Fibroblast of skin of scalp (primary cell): Measurements from ENCODE around the gene PSMD11.

Experiments
- DNase-seq: peaks from one replicate; pipeline ENCODE4 v3.0.0-alpha.2; 2013

Gene PSMD11

DNA sequence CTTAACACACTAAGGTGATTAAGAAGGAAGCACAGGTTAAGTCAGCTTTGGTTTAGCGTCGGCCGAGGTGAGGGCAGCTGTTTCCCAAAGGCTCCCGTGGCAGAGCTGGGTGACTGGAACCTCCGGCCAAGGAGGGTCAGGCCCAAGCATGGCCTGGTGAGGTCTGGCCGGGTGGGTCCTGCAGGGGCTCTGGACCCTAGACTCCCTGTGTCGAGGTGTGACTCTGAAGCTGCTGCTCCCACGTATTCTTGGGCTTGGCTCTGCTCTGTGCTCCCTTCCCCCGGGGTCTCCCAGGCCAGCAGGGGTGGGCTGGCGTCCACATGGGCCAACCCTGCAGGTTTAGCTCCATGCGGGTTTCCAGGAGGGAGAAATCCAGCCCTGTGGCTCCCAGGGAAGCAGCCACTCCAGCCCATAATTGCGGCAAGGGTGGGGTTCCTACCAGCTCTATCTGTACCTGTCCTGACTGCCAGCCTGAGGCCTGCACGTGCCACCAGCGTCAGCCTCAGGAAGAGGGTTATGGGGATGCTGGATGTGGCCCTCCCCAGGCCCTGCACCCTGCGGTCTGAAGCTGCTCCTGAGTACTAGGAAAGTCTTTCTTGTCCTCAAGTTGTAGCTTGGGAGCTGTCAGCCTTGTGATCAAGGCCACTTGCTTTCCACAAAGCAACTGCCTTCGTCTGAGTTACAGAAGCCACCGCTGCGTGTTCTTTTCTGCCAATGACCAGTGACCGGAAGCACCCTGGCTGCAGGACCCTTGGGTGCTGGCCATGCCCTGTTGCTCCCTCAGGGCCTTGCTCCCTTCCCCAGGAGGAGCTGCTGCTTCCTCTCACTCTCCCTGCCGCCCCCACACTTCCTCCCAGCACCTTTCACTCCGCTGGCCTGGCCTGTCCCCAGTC is 47.3 kb downstream of the PSMD11 start:
- DNase-seq, result no peak

DNA sequence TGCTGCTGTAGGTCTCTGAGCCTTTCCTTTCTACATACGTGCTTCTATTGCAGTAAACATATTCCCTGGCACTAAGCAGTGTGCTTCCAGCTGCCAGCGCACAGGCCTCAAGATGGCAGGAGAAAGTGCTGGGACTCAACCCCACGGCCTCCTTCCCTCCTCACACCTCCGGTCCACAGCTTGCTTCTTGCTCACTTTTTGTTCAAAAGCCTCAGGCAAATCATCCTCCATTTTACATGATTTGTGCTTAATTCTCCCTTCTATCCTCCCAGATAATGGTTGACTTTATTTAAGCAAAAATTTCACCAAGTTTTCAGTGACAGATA is 47.9 kb downstream of the PSMD11 start:
- DNase-seq, result no peak

DNA sequence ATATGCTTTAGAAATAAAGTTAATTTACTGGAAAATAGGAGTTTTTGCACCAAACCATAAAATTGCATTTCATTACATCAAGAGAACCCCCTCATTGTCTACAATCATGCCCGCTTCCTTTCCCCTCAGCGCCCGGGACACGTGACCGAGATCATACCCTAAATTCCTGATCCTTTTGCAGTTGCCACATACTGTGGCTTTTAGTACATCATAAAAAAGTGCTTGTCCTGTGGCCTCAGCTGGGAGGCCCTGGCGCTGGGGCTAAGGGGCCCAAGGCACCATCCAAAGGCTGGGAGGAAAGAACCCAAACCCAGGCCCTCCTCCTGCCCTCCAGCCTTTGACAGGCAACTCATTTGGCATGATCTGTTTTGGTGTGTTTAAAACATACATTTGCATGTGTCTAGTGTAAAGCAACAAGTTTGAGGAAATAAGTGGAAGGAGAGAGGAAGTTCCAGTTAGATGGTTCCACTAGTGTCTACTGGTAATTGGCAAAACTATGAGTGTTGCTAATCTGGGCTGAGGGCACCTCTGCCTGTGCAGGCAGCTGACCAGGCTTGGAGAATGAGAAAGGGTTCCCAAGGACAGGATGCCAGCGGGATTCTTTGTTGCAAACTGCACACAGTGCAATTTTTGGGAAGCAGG is 48.5 kb downstream of the PSMD11 start:
- no peak for DNase-seq

DNA sequence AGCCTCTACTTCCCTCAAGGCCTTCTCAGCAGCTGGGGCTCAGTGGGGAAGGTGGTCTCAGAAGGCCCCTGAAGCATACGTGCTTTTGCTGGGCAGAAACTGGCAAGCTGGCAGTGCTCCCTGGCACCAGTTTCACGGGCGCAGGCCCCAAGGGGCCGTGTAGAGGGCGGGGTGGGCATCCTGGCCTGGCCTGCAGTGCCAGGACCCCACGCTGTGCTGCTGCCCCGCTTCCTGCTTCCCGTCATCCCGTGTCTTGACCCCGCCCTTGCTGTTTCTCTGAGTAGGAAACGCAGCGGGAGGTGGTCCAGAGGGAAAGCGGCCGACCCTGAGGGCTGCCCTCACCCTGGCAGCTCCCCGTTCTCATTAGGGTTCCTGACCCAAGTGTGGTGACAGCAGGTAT is 49.3 kb downstream of the PSMD11 start:
- no peak for DNase-seq

DNA sequence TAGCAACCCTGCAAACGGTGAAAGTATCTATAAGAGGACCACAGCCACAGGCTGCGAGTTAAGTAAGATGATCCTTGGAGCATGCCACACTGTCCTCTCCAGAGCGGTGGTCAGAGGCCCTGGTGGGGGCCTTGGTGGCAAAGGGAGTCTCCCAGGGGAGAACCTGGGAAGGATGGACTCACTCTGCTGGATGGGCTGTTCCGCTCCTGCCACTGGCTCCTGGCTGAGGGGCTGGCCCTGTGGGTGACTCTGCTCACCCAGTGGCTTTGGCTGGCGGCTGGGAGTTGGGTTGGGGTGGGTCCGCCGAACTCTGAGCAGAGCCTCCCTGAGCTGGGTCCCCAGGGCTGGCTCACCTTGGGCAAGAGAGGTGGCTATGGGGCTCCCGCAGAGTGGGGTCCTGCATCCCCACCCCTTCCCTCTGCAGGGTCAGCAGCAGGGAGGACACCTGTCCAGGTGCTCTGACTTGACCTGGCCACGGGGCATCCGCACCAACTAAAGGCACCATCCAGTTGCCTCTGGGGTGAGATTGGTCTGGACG is 49.7 kb downstream of the PSMD11 start:
- no peak for DNase-seq

DNA sequence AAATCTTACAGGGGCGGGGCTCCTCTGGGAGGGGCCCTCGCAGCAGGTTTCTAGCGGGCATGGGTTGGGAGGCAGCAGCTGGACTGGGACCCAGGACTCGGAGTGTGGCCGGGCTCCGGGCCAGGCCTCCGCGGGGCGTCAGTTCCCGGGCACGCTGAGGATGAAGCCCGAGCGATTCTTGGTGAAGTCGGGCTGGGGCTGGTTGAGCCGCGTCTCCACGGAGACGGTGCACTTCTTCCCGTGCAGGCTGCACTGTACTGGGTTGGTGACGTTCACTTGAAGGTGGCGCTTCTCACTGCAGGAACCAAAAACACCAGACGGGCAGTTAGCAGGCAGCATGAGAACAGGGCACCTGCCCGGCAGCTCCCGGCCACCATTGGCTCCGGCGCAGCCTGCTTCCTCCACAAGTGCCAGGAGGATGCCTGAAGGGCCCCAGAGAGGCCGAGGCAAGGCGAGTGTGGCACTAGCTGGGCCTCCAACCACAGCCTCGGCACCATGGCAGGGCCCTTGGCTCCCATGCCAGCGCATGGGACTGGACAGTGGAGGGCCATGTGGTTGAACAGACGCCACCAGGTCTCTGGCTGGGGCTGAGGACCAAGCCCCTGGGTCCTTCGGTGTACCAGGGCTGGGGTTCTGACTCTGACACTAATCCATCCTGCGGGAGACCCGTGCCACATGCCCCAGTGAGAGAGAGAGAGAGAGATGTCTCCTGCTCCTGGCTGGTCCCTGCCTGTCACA is 50.5 kb downstream of the PSMD11 start:
- DNase-seq, result no peak

DNA sequence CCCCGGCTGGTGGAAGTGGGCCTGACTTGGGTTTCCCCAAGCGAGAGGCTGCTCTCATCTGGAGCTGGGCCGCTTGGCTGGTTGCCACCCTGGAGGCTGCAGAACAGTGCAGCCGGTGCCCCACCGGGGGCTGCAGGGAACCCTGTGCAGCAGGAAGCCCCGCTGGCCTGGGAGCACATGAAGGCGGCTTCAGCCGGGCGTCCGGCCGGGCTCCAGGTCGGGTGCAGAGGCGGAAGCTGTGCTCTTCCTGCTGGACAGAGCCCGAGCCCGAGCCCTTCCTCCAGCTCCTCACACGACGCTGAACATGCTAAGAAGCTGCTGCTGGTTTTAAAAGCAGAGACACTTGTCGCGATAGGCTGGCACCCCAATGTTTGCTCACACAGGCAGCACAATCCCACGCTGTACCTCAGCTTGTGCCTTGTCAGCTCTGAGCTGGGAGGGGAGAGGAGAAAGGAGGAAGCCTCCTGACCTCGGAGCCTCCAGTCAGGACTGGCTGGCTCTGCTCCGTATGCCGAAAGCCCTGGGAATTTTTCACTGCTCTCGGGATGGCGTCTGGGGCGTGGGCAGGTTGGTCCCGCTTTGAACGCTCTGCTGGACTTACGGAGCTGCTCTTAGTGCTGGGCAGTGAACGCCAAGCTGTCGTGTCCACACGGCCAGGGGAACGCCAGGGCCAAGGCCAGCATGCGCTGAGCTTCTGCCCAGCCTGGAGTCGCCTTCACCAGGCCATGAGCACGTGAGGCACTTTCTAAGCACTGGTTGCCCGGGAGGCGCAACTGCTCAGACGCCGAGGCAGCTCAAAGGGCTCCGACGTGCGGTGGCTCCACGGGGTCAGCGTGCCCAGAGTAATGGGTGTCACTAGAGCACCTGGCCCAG is 51.3 kb downstream of the PSMD11 start:
- DNase-seq, result peak; percentile 29

DNA sequence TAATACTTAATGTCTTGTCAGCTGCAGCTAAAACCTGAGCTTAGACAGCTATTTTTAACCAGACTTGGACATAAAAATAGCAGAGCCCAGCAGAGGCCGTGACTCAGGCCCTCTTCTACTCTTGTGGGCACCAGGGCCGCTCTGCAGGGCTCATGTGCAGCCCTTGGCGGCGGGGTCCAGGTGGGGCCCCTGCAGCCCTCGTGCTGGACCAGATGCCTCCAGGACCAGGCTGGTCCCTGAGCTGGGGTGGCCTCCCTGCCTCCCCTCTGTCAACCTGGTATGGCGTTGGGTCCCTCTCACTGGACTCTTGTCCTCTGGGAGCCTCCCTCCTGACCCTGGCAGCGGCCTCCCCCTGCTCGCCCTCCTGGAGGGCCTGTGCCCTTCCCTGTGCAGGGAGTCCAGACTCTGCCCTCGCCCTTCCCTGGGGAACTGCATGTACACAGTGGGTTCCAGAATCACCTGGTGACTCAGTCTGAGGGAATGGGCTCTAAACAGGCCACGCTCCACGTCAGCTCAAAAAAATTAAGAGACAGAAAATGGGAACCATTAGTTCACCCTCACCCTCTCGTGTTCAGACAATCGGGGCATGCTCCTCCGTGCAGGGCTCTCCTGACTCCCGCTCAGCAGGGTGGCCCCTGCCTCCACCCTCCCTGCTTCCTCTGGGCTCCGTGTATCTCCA is 52.2 kb downstream of the PSMD11 start:
- DNase-seq, result peak; percentile 94

DNA sequence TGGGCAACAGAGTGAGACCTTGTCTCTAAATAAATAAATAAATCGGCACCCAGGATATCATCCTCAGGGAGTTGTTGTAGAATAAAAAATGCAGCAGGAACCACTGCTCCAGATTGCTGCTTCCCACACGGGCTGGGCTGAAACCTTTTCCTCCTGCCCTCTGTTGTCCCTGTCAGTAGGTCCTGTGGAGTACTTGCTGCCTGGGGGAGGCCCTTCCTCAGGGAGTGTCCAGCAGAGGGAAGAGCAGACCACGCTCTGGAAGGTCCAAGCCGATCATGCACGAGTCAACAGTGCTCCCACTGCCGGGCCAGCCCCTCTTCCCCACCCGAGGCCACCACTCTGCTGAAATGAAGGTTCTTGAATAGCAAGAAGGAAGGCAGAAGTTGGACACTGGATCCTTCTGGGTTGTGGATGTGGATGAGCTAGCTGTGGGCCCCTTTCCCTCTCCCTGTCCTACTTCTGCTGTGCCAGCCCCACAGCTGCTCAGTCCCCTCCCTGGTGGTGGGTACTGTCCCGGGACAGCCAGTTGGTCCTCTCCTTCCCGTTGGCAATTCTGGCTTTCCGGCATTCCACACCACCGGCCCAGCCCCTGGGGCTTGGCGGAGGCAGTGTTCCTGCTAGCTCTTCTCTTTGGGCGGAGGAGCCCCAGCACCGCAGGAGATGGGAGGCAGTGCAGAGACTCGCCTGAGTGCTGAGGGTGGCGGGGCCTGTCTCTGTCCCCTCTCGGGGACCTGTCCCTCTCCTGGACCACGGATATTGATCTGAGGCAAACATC is 53.3 kb downstream of the PSMD11 start:
- peak; percentile 56 for DNase-seq

DNA sequence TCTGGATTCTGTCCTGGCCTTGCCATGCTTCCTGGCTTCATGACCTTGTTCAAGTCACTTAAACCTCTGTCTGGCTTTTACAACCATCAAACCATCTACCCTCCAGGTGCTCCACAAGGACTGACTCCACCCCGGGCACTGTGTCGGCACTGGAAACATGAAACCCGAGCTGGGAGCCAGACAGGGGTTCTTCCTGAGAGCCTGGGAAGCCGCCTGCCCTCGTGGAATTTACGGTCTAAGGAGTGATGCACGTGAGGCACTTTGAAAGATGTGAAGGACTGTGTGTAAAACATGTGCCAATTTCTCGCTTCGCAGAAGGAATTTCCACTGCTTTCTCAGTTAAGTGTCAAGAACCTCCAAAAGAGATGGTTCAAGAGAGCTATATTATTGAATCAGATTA is 54.1 kb downstream of the PSMD11 start:
- DNase-seq, result no peak

DNA sequence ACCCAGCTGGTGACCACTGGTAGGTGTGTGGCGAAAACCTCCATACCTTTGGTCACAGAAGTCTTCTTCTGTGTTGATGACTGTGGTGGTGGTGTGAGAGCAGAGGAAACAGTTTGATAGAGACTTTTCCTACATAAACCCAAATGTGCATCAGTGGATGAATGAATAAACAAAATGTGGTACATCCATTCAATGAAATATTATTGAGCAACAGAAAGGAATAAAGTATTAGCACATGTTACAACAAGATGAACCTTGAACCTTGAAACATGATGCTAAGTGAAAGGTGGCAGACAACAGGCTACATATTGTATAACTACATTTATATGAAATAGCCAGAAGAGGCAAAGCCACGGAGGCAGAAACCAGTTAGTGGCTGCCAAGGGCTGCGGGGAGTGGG is 57.7 kb downstream of the PSMD11 start:
- DNase-seq, result no peak

DNA sequence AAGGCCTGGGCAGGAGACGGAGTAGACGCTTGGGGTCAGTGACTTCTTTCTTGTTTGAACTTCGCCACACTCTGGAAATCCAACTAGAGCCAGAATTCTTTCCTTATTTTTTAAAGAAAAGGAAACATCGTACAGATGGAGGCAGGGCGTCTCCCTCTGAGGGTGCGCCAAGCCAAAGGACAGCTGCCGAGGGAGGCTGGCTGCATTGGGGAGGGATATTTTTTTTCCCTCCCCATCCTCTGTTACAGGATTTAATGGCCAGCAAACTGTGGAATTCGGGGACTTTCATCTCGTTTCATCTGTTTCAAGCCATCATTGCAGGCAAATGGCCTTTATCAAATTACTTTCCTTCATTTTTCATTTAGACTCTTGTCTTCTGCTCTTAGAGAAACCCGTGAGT is 58.4 kb downstream of the PSMD11 start:
- DNase-seq, result no peak

DNA sequence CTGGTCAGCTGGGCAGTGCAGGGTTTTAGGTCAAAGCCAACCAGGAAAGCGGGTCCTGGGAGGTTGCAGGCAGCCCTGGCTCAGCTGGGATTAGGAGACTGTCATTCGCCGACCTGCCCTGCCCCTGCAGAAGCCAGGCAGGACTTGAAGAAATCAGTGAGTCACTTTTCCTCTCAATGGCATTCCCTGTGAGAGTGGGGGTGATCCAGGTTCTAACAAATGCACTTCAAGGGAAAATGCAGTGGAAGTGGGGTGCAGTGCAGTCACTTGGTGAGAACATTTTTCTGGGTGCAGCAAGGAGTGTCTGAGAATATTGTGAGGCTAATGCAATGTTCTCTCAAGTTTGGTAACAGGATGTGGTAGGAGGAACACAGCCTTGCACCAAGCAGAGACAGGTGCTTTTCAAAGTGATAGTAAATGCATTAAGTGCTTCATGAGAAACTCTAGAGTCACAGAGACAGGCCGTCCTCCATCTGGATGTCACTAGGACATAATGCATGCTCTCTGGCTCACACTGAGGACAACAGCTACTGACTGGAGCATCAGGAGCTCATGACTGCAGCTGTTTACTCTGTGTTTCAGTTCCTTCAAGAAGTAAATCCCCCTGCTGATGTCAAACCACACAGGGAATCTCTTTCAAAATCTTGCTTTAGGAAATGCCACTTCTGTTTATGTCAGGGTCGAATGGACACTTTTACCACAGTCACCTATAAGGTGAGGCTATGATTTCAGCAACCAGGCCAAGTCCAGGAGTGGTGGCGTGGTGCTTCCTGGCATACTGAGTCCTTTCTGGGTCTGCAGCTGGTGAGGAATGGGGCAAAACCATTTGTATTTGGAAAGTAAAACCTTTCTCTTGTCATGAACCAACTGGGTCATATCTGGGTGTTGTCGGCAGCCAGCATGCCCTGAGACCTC is 59.2 kb downstream of the PSMD11 start:
- no peak for DNase-seq

DNA sequence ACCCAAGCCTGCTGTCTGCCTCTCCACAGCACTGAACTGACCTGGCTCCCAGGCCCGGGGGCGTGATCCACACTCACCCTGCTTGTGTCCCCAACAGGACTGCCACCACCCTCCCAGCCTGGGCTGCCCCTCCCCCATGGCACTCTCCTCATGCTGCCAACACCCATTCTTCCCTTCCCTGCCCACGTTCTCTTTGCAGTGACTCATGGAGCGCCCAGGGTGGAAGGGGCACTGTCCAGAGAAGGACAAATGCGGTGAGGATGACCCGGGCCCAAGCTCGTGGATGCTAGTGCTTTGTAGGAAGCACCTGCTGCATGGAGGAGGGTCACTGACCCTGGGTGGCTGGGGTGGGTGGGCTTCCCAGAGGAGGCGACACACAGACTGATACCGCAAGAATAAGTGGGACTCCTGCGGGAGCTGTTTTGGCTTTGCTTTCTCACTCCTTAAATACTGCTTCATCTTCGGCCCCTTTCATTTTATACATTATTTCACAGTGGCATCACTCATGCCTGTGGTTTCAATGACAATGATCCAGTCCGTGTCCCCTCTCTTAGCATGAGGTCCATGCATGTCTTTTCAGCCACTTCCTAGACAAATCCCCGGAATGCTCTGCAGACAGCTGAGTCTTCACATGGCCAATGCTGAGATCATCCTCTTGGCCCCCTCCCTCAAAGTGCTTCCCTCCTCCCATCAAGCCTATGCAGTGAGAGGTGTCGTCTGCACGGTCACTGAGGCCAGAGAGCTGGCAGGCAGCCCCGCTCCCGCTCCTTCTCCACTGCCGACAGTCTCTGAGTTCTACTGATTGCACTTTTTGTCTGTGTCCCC is 60.1 kb downstream of the PSMD11 start:
- DNase-seq, result peak; percentile 97

DNA sequence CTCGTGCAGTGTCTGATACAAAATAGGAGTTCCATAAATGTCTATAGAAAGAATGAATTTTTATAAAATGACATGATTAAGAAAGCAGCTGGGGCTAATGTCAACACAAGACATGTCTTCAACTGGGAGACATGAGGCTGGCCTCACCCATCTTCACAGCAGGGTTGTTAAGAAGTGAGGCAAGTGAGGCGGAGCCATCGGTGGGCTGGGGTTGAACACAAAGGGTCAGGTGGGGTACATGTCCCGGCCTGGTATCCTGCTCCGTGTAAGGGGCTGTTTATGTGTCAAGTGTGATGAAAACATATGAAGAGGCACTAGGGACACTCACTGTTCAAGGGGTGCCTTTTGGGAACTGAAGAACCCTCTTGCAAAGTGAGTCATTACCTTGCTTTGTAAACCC is 64.6 kb downstream of the PSMD11 start:
- no peak for DNase-seq

DNA sequence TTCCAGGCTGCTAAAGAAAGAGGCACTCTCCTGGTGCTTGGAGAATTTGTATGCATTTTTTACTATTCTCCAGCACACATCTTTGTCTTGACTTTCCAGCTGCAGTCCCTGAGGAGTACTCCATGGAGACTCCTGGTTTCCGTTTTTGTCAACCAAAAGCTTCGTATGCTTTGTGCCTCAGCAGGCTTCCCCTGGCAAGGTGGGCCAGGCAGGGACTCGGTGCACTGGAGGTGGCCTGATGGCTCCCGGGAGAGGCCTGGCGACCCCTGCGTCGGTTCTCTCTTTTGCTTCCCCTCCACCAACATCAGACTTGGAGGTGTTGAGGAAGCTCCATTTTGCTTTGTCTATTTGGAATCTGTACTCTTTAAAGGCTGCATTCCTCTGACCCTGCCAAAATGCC is 66.2 kb downstream of the PSMD11 start:
- DNase-seq, result no peak

DNA sequence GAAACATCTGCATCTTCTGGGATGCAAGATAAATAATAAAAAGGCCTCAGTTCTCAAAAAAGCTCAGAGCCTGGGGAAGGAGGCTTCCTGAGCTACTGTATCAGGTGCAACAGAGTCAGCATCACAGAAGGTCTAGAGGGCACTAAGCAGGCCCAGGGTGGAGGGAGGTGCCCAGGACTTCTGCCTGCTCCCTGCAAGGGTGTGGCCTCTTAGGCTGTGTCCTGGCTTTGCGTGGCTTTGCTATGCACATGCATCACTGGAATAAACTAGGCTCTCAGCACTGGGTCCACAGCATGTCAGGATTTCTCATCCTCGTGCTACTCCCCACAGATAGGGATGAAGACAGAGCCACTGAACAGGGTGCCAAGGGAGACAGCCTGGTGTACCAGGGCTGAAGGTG is 68.0 kb downstream of the PSMD11 start:
- DNase-seq, result no peak

DNA sequence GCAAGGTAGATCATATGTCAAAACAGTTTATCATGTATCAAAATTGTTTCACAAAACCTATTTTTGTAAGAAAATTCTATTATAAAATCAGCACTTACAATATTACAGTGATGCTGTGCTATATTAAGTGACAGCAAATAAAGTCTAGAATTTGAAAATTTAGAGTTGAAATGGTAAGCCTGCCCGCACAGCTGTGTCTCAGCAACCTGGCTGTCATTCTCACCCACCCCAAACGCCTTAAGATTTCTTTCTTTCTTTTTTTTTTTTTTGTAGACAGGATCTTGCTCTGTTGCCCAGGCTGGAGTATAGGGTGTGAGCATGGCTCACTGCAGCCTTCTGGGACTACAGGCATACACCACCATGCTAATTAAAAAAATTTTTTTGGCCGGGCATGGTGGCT is 69.3 kb downstream of the PSMD11 start:
- DNase-seq, result no peak

DNA sequence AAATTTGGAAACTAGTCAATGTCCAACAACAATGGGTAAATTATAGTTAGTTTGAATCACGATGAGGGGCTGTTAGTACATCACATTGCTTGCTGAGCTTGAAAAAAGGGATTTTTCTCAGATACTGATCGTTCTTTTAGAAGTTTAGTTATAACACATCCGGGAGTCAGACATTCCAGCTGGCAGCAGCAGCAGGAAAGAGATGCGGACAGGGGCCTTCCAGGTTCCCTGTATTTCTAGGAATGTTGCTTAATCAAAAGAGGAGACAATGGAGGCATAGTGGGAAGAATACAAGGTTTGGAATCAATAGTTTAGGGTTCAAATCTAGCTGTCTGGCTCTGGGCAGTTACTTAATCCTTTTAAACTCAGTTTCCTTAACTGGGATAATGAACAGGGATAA is 70.3 kb downstream of the PSMD11 start:
- no peak for DNase-seq
